SU-DHL-6 (cell line): ENCODE results near the gene TMEM151A.

Experiments
- EZH2phosphoT487 ChIP-seq: fragments of 200-600 bp; sonication (generic), shearing (Covaris generic); conservative IDR thresholded peaks from 2 replicates; pipeline ENCODE4 v1.6.1; 2018; ENCODE audit warnings: mild to moderate bottlenecking, antibody characterized with exemption, low read length, moderate library complexity, mixed read lengths
- TF ChIP-seq, protein P1 (sequence below): fragments of 200-600 bp; sonication (generic); IDR thresholded peaks from one replicate; pipeline ENCODE4 v1.5.1; 2017; ENCODE audit warnings: antibody characterized with exemption, mild to moderate bottlenecking, low read length, moderate library complexity; ENCODE audit not compliant: insufficient read depth, poor library complexity, severe bottlenecking

DNA sequence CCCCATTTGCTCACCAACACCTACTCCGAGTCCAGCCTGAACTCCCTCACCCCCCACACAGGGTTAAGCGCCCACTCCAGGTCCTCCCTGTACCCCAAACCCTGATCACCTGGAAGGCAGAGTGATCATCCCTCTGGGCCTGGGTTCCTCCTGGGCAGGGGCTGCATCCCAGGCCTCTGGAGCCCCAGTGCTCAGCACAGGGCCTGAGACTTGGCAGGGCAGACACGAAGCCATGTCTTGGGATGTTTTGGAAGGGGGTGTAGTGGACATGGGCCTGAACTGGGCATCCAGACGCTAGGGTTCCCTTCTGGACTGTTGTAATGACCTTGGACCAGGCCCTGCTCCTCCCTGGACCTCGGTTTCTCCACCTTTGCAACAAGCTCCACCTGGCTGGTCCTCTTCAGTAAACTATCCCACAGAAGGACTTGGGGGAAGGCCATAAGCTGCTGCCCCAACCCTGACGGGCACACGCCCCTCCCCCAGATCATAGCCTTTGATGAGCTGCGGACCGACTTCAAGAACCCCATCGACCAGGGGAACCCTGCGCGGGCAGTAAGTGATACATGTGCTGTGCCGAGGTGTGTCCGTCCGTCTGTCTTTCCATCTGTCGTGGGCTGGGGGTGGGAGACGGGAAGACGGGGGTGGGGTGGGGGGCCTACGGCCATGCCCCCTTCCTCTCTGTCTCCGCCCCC is 9.8 kb upstream of the TMEM151A start:
- TF ChIP-seq, protein P1, sequence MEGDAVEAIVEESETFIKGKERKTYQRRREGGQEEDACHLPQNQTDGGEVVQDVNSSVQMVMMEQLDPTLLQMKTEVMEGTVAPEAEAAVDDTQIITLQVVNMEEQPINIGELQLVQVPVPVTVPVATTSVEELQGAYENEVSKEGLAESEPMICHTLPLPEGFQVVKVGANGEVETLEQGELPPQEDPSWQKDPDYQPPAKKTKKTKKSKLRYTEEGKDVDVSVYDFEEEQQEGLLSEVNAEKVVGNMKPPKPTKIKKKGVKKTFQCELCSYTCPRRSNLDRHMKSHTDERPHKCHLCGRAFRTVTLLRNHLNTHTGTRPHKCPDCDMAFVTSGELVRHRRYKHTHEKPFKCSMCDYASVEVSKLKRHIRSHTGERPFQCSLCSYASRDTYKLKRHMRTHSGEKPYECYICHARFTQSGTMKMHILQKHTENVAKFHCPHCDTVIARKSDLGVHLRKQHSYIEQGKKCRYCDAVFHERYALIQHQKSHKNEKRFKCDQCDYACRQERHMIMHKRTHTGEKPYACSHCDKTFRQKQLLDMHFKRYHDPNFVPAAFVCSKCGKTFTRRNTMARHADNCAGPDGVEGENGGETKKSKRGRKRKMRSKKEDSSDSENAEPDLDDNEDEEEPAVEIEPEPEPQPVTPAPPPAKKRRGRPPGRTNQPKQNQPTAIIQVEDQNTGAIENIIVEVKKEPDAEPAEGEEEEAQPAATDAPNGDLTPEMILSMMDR, result no peak
- no peak for TF ChIP-seq EZH2phosphoT487
